OCI-LY1 (cell line): ENCODE data around the gene ITM2B.

ENCODE experiments used
- H2AFZ ChIP-seq: fragments of 200-600 bp; sonication (generic), shearing (Covaris generic); 2 replicates; pipeline ENCODE4 v1.6.0; 2014; ENCODE audit warnings: antibody characterized with exemption, mild to moderate bottlenecking, low read length
- H3F3A ChIP-seq: fragments of 200-600 bp; sonication (generic), shearing (Covaris generic); 2 replicates; pipeline ENCODE4 v1.6.0; 2014; ENCODE audit warnings: mild to moderate bottlenecking, antibody characterized with exemption, low read length, moderate library complexity; ENCODE audit not compliant: insufficient read depth
- H3K27ac ChIP-seq: fragments of 200-600 bp; sonication (generic); 2 replicates; pipeline ENCODE4 v1.5.1; 2014; ENCODE audit warnings: low read length, mixed run types, mild to moderate bottlenecking, low read depth; ENCODE audit not compliant: poor library complexity, severe bottlenecking
- H3K27me3 ChIP-seq: fragments of 200-600 bp; sonication (generic); 2 replicates; pipeline ENCODE4 v1.6.0; 2014; ENCODE audit warnings: antibody characterized with exemption, mild to moderate bottlenecking, low read length, moderate library complexity; ENCODE audit not compliant: insufficient read depth
- H3K36me3 ChIP-seq: fragments of 200-600 bp; sonication (generic); 2 replicates; pipeline ENCODE4 v1.6.1; 2014; ENCODE audit warnings: mild to moderate bottlenecking, antibody characterized with exemption, low read length, moderate library complexity, mixed read lengths; ENCODE audit not compliant: insufficient read depth
- H3K4me1 ChIP-seq: fragments of 200-600 bp; sonication (generic); 2 replicates; pipeline ENCODE4 v1.5.1; 2014; ENCODE audit warnings: mild to moderate bottlenecking, low read length, moderate library complexity; ENCODE audit not compliant: insufficient read depth, severe bottlenecking
- H3K4me2 ChIP-seq: fragments of 200-600 bp; sonication (generic), shearing (Covaris generic); 2 replicates; pipeline ENCODE4 v1.6.1; 2014; ENCODE audit warnings: low read length
- H3K4me3 ChIP-seq: fragments of 200-600 bp; sonication (generic); 2 replicates; pipeline ENCODE4 v1.5.1; 2014; ENCODE audit warnings: low read length, low read depth, mild to moderate bottlenecking, mixed read lengths; ENCODE audit not compliant: poor library complexity, severe bottlenecking
- H3K79me2 ChIP-seq: fragments of 200-600 bp; shearing (Covaris generic); 2 replicates; pipeline ENCODE4 v1.6.1; 2016; ENCODE audit warnings: mixed run types, low read length, mixed read lengths; ENCODE audit not compliant: insufficient read depth
- H3K9ac ChIP-seq: fragments of 200-600 bp; sonication (generic), shearing (Covaris generic); 2 replicates; pipeline ENCODE4 v1.6.1; 2014; ENCODE audit warnings: mild to moderate bottlenecking, low read length, mixed read lengths
- H3K9me2 ChIP-seq: fragments of 200-600 bp; sonication (generic), shearing (Covaris generic); 2 replicates; pipeline ENCODE4 v1.6.1; 2014; ENCODE audit warnings: low read depth, mild to moderate bottlenecking, low read length, mixed read lengths
- H3K9me3 ChIP-seq: fragments of 200-600 bp; shearing (Covaris generic); 2 replicates; pipeline ENCODE4 v1.6.1; 2014; ENCODE audit warnings: low read length, mixed read lengths
- H4K20me1 ChIP-seq: fragments of 200-600 bp; sonication (generic), shearing (Covaris generic); 2 replicates; pipeline ENCODE4 v1.6.0; 2016; ENCODE audit warnings: mild to moderate bottlenecking, low read length; ENCODE audit not compliant: insufficient read depth
- EZH2 ChIP-seq: fragments of 200-600 bp; sonication (generic), shearing (Covaris generic); IDR thresholded peaks from 2 replicates; pipeline ENCODE4 v1.8.0; 2017; ENCODE audit warnings: borderline replicate concordance, mixed run types, mild to moderate bottlenecking, antibody characterized with exemption, low read length, moderate library complexity, mixed read lengths
- TF ChIP-seq, protein P1 (sequence below): fragments of 200-600 bp; sonication (generic), shearing (Covaris generic); IDR thresholded peaks from 2 replicates; pipeline ENCODE4 v1.5.1; 2017; ENCODE audit warnings: mild to moderate bottlenecking, antibody characterized with exemption, low read length, moderate library complexity, mixed read lengths

ITM2B gene

DNA sequence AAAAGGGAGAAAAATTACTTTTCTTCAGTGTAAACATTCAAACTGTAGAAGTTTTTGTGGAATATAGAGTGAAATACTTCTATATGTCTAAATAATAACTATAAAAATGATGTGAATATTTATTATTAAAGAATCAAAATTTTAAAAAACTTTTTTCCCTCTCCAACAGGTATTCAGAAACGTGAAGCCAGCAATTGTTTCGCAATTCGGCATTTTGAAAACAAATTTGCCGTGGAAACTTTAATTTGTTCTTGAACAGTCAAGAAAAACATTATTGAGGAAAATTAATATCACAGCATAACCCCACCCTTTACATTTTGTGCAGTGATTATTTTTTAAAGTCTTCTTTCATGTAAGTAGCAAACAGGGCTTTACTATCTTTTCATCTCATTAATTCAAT lies 28.0 kb downstream of the ITM2B start:
- Histone ChIP-seq H4K20me1 (no peaks in the 10 kb centered on the region), H3K4me1 (peaks cover 30% of the 10 kb centered on the region), H3K36me3 (peaks cover 64% of the 10 kb centered on the region), H3K27me3 (no peaks in the 10 kb centered on the region), H3K9me3 (no peaks in the 10 kb centered on the region), H3K9me2 (no peaks in the 10 kb centered on the region), H2AFZ (no peak overlapping the region), H3K79me2 (no peaks in the 10 kb centered on the region), H3K4me3 (no peak overlapping the region), H3K27ac (no peak overlapping the region), H3K4me2 (no peak overlapping the region), H3F3A (no peaks in the 10 kb centered on the region), H3K9ac (no peak overlapping the region)
- TF ChIP-seq, protein P1, sequence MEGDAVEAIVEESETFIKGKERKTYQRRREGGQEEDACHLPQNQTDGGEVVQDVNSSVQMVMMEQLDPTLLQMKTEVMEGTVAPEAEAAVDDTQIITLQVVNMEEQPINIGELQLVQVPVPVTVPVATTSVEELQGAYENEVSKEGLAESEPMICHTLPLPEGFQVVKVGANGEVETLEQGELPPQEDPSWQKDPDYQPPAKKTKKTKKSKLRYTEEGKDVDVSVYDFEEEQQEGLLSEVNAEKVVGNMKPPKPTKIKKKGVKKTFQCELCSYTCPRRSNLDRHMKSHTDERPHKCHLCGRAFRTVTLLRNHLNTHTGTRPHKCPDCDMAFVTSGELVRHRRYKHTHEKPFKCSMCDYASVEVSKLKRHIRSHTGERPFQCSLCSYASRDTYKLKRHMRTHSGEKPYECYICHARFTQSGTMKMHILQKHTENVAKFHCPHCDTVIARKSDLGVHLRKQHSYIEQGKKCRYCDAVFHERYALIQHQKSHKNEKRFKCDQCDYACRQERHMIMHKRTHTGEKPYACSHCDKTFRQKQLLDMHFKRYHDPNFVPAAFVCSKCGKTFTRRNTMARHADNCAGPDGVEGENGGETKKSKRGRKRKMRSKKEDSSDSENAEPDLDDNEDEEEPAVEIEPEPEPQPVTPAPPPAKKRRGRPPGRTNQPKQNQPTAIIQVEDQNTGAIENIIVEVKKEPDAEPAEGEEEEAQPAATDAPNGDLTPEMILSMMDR, result no peak
- TF ChIP-seq EZH2, result no peak

DNA sequence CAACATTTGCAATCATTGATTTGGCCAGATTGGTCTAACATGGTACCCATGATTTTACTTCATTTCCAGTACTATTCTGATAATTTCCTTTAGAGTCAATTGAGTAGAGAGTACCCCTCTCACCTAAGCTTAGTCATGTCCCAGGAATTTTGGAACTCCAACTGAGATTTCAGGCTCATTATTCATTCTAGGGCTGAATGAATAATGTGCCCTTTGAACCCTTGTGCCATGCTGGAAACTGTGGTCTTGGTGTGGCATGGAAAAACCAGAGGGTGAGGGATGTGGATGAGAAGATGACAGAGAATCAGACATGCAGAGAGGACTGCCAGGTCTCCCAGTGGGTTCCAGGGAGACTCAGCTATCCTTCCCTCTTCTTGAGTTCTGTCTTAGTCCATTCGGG lies 30.2 kb downstream of the ITM2B start:
- H3K4me3 ChIP-seq, result no peak overlapping the region
- H3K27ac ChIP-seq, result no peak overlapping the region
- no peaks in the 10 kb centered on the region for H3K9me3 ChIP-seq
- H2AFZ ChIP-seq, result no peak overlapping the region
- peaks cover 30% of the 10 kb centered on the region for H3K4me1 ChIP-seq
- TF ChIP-seq, protein P1, result no peak
- no peak for TF ChIP-seq EZH2
- H3K79me2 ChIP-seq, result no peaks in the 10 kb centered on the region
- H3K9ac ChIP-seq, result no peak overlapping the region
- no peaks in the 10 kb centered on the region for H3K9me2 ChIP-seq
- H3K4me2 ChIP-seq, result no peak overlapping the region
- H3K36me3 ChIP-seq, result peaks cover 49% of the 10 kb centered on the region
- H3F3A ChIP-seq, result no peaks in the 10 kb centered on the region
- H3K27me3 ChIP-seq, result no peaks in the 10 kb centered on the region
- no peaks in the 10 kb centered on the region for H4K20me1 ChIP-seq

DNA sequence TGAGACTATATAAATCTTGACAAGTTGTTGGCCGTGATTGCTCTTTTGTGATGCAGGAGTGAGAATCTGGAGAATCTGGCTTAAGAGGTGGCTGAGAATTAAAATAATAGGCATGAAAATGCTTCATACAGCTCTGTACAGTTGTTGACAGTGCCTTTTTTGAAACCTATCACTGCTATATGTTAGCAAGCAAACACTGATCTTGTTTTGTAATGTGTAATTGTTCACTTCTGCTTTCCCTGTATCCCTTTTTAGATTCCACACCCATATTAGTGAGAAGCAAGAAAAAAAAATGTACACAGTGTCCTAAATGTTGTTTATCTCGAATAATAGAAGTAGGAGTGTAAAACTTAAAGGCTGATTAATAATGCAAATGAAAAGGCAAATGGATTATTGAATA lies 31.1 kb downstream of the ITM2B start:
- Histone ChIP-seq H3K4me3 (no peak overlapping the region), H3K27me3 (no peaks in the 10 kb centered on the region), H3K4me1 (peaks cover 30% of the 10 kb centered on the region), H3K9me2 (no peaks in the 10 kb centered on the region), H3F3A (no peaks in the 10 kb centered on the region), H2AFZ (no peak overlapping the region), H4K20me1 (no peaks in the 10 kb centered on the region), H3K27ac (peak overlapping the region; percentile 6), H3K9ac (no peak overlapping the region), H3K36me3 (peaks cover 41% of the 10 kb centered on the region), H3K4me2 (peak overlapping the region; percentile 16; the same call in 1 of the 2 replicates), H3K79me2 (no peaks in the 10 kb centered on the region), H3K9me3 (no peaks in the 10 kb centered on the region)
- TF ChIP-seq EZH2, result no peak
- TF ChIP-seq, protein P1, result no peak
